PFSK-1 (cell line): ENCODE results near the gene JPH2. TPM values are rescaled to one million over a fixed set of nuclear protein-coding genes. Genes with fewer than 3 reads are reported as not detected.

ENCODE experiments used
- FOXP2 ChIP-seq: optimal IDR thresholded peaks from 2 replicates; pipeline ENCODE3; 2011; ENCODE audit warnings: borderline replicate concordance, control low read depth, inconsistent platforms; ENCODE audit not compliant: insufficient read depth; ENCODE audit errors: extremely low read length, extremely low read depth
- POLR2AphosphoS5 ChIP-seq: IDR thresholded peaks from 2 replicates; pipeline ENCODE4 v1.6.1; 2012; ENCODE audit warnings: low read depth, mild to moderate bottlenecking, control low read depth, low read length, moderate library complexity
- SIN3A ChIP-seq: IDR thresholded peaks from 2 replicates; pipeline ENCODE4 v1.6.1; 2012; ENCODE audit warnings: mild to moderate bottlenecking, low read length, moderate library complexity, borderline replicate concordance; ENCODE audit not compliant: insufficient read depth
- TAF1 ChIP-seq: IDR thresholded peaks from 2 replicates; pipeline ENCODE4 v1.6.1; 2012; ENCODE audit warnings: low read length, control low read depth, borderline replicate concordance; ENCODE audit not compliant: insufficient read depth
- polyA plus RNA-seq: library from polyadenylated mRNA; unstranded; fragments of >200 nt; gene quantifications from one replicate; pipeline ENCODE4 v1.2.1, GENCODE V29; 2012; ENCODE audit warnings: low read depth, missing spikeins; ENCODE audit not compliant: insufficient read length
- TF ChIP-seq, protein P1 (sequence below), 2 experiments: IDR thresholded peaks; 2 replicates each; pipeline versions ENCODE4 v1.6.1 to v1.8.0; 2011 to 2012; ENCODE audit warnings: low read depth in 2 of 2, low read length in 2 of 2, control low read depth in 1 of 2, inconsistent platforms in 1 of 2, mild to moderate bottlenecking in 1 of 2, moderate library complexity in 1 of 2; ENCODE audit not compliant: insufficient read depth in 1 of 2

The JPH2 gene
- polyA plus RNA-seq: not detected

DNA sequence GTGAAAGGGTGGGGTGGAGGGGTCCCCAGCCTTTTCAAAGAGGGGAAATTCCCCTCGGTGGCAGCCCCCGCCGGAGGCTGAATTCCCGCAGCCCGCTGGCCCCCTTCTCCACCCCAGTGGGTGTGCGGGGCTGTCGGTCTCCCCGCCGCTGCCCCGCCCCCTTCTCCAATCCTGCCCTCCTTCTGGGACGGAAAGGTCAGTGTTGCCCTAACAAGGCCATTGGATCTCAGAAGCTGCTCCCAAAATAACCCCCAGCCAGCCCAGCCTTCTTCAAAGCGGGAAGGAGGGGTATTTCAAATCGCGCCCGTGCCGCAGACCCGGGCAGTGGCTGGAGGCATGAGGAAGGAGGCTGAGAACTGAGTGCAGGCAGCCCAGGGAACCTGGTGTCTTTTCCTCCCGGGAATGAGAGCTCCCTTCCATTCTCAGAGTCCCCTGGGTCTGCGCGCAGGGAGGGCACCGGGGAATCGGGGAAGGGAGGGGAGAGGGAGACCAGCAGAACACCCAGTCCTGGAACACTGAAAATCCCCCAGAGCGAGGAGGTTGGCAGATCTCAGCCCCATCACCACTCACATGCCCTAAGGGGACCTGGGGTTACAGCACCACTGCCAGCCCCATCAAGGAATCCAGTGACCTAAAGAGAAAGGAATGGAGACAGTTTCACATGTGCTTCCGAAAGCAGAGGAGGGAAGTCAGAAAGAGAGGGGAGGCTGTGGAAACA lies at the start of gene JPH2:
TSS of gene JPH2 (minus strand) at position 135 of the 718 bp plus-strand sequence. CDS start 483 bp downstream, outside the sequence.
- no peak for TF ChIP-seq POLR2AphosphoS5
- no peak for TF ChIP-seq SIN3A
- TF ChIP-seq, protein P1, sequence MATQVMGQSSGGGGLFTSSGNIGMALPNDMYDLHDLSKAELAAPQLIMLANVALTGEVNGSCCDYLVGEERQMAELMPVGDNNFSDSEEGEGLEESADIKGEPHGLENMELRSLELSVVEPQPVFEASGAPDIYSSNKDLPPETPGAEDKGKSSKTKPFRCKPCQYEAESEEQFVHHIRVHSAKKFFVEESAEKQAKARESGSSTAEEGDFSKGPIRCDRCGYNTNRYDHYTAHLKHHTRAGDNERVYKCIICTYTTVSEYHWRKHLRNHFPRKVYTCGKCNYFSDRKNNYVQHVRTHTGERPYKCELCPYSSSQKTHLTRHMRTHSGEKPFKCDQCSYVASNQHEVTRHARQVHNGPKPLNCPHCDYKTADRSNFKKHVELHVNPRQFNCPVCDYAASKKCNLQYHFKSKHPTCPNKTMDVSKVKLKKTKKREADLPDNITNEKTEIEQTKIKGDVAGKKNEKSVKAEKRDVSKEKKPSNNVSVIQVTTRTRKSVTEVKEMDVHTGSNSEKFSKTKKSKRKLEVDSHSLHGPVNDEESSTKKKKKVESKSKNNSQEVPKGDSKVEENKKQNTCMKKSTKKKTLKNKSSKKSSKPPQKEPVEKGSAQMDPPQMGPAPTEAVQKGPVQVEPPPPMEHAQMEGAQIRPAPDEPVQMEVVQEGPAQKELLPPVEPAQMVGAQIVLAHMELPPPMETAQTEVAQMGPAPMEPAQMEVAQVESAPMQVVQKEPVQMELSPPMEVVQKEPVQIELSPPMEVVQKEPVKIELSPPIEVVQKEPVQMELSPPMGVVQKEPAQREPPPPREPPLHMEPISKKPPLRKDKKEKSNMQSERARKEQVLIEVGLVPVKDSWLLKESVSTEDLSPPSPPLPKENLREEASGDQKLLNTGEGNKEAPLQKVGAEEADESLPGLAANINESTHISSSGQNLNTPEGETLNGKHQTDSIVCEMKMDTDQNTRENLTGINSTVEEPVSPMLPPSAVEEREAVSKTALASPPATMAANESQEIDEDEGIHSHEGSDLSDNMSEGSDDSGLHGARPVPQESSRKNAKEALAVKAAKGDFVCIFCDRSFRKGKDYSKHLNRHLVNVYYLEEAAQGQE (IDR thresholded peaks at IDR 0.05; ENCODE audit: insufficient read depth in 1 of 2, low read depth in 2 of 2, low read length in 2 of 2): no peak
- no peak for TF ChIP-seq TAF1
- no peak for TF ChIP-seq FOXP2

DNA sequence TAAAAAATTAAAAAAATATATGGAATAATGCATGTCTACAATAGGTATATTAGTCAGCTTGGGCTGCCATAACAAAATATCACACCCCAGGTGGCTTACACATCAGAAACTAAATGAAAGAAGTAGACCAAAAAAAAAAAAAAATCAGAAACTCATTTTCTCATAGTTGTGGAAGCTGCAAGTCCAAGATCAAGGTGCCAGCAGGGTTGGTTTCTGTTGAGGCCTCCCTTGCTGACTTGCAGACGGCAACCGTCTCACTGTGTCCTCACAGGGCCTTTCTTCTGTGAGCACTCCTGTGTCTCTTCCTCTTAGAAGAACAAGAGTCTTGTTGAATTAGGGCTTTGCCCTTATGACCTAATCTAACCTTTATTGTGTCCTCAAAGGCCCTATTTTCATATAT lies 48.7 kb upstream of the JPH2 start:
- TF ChIP-seq, protein P1 (IDR thresholded peaks at IDR 0.05; ENCODE audit: insufficient read depth in 1 of 2, low read depth in 2 of 2, low read length in 2 of 2): no peak
- TF ChIP-seq TAF1 (no peak), POLR2AphosphoS5 (no peak), FOXP2 (no peak), SIN3A (no peak)

DNA sequence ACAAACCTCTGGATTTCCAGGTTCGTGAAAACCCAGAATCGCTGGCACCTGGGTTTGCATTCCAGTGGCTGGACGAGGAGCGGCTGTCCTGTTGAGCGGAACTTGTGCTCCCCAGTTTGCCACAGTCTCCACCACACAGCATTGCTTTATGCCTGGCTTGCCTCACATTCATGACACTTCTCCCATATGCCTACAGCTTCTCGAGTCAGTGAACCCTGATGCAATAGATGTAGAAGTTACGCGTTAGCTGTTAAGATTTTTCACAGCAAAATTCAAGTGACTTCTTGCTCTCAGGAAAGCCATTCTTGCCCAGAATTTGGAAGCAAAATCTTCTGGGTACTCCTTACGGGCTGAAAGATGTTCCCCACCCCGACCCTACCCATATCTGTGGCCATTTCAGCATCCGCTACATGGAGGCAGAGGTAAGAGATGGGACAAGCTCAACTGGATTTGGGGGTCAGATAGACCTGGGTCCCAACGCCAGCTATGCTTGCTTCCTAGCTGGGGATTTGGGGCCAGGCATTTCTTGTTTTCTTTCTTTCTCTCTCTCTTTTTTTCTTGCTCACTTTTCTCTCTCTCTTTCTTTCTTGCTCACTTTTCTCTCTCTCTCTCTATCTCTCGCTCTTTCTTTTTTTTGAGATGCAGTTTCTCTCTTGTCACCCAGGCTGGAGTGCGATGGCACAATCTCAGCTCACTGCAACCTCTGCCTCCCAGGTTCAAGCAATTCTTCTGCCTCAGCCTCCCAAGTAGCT lies 47.8 kb upstream of the JPH2 start:
- TF ChIP-seq TAF1 (no peak), POLR2AphosphoS5 (no peak), FOXP2 (no peak), SIN3A (no peak)
- TF ChIP-seq, protein P1 (IDR thresholded peaks at IDR 0.05; ENCODE audit: insufficient read depth in 1 of 2, low read depth in 2 of 2, low read length in 2 of 2): no peak

DNA sequence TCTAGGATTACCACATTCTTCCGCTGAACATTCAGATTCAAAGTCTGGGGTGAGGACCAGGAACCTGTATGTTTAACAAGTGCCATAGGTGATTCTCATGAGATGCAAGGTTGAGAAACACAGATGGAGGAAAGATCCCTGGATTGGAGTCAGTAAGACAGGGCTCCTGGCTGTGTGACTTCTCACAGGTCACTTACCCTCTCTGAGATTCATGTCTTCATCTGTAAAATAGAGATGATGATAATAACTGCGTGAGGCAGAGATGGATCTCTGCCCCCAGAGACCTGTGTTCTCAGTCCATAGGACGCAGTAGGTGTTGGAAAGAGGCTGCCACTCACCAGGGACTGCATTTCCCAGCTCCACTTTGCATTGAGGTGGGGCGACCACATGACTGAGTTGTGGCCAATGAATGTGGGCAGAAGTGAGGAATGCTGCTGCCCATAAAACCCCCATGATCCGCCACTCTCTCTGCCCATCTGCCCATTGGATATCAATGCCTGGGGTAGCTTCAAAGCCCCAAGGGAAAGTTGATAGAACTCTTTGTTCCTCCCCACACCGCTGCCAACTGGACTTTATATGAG lies 46.5 kb upstream of the JPH2 start:
- TF ChIP-seq TAF1 (no peak), POLR2AphosphoS5 (no peak), FOXP2 (no peak), SIN3A (no peak)
- TF ChIP-seq, protein P1 (IDR thresholded peaks at IDR 0.05; ENCODE audit: insufficient read depth in 1 of 2, low read depth in 2 of 2, low read length in 2 of 2): no peak
